Measurements from ENCODE around the gene RPLP1.
A peak's percentile ranks its signal among the peaks of the same experiment; 100 is the strongest.

The RPLP1 gene

GRCh38 chr15:69452692-69453521, at the start of gene RPLP1:
Gene RPLP1, plus strand, starts transcription at chr15:69452818. Its CDS starts 131 bp downstream, at chr15:69452949.
- DNase-seq (ENCODE audit: extremely low spot score, insufficient read length, low read depth) (peak; percentile 77), FAIRE-seq (peak; percentile 91)

GRCh38 chr15:69403594-69403993, 49.0 kb upstream of the RPLP1 start:
- DNase-seq (ENCODE audit: extremely low spot score, insufficient read length, low read depth) (no peak), FAIRE-seq (no peak)

GRCh38 chr15:69405110-69405509, 47.5 kb upstream of the RPLP1 start:
- FAIRE-seq (no peak), DNase-seq (ENCODE audit: extremely low spot score, insufficient read length, low read depth) (no peak)

- no peak for FAIRE-seq
Measured at GRCh38 chr15:69407719-69408400, 44.8 kb upstream of the RPLP1 start.

GRCh38 chr15:69408841-69409240, 43.8 kb upstream of the RPLP1 start:
- FAIRE-seq (no peak), DNase-seq (ENCODE audit: extremely low spot score, insufficient read length, low read depth) (no peak)

More at GRCh38 chr15:69407719-69408400, 44.8 kb upstream of the RPLP1 start:
- DNase-seq (ENCODE audit: extremely low spot score, insufficient read length, low read depth) = no peak

GRCh38 chr15:69410248-69410874, 42.3 kb upstream of the RPLP1 start:
- DNase-seq (ENCODE audit: extremely low spot score, insufficient read length, low read depth) = no peak
- no peak for FAIRE-seq

- no peak for FAIRE-seq
- DNase-seq (ENCODE audit: extremely low spot score, insufficient read length, low read depth) = no peak
Measured at GRCh38 chr15:69412274-69412673, 40.3 kb upstream of the RPLP1 start.

GRCh38 chr15:69412701-69413100, 39.9 kb upstream of the RPLP1 start:
- no peak for FAIRE-seq
- DNase-seq (ENCODE audit: extremely low spot score, insufficient read length, low read depth) = no peak

- peak; percentile 93 for FAIRE-seq
- peak; percentile 98 for DNase-seq (ENCODE audit: extremely low spot score, insufficient read length, low read depth)
Measured at GRCh38 chr15:69413822-69414700, 38.6 kb upstream of the RPLP1 start, which contains the start of gene KIF23. Gene KIF23, plus strand, starts transcription at chr15:69414349. Its CDS starts 117 bp downstream, at chr15:69414466.

- FAIRE-seq (peak; percentile 36), DNase-seq (ENCODE audit: extremely low spot score, insufficient read length, low read depth) (no peak)
Measured at GRCh38 chr15:69414701-69415167, 37.9 kb upstream of the RPLP1 start.

GRCh38 chr15:69415381-69415780, 37.2 kb upstream of the RPLP1 start:
- FAIRE-seq = no peak
- no peak for DNase-seq (ENCODE audit: extremely low spot score, insufficient read length, low read depth)

- FAIRE-seq (no peak), DNase-seq (ENCODE audit: extremely low spot score, insufficient read length, low read depth) (no peak)
Measured at GRCh38 chr15:69417581-69417980, 35.0 kb upstream of the RPLP1 start.

- no peak for FAIRE-seq
- no peak for DNase-seq (ENCODE audit: extremely low spot score, insufficient read length, low read depth)
Measured at GRCh38 chr15:69421498-69421897, 31.1 kb upstream of the RPLP1 start.

- DNase-seq (ENCODE audit: extremely low spot score, insufficient read length, low read depth) (no peak), FAIRE-seq (no peak)
Measured at GRCh38 chr15:69422336-69422895, 30.2 kb upstream of the RPLP1 start.

GRCh38 chr15:69424001-69424400, 28.6 kb upstream of the RPLP1 start:
- FAIRE-seq (no peak), DNase-seq (ENCODE audit: extremely low spot score, insufficient read length, low read depth) (no peak)

- FAIRE-seq (no peak), DNase-seq (ENCODE audit: extremely low spot score, insufficient read length, low read depth) (no peak)
Measured at GRCh38 chr15:69424748-69425413, 27.7 kb upstream of the RPLP1 start.

- no peak for DNase-seq (ENCODE audit: extremely low spot score, insufficient read length, low read depth)
- FAIRE-seq = no peak
Measured at GRCh38 chr15:69433831-69434230, 18.8 kb upstream of the RPLP1 start.

- FAIRE-seq (no peak), DNase-seq (ENCODE audit: extremely low spot score, insufficient read length, low read depth) (no peak)
Measured at GRCh38 chr15:69434238-69434637, 18.4 kb upstream of the RPLP1 start.

- DNase-seq (ENCODE audit: extremely low spot score, insufficient read length, low read depth) (no peak), FAIRE-seq (no peak)
Measured at GRCh38 chr15:69434679-69435078, 17.9 kb upstream of the RPLP1 start.

Measured in GM18507 (cell line).